Measurements from ENCODE around the gene PRKN. TPM values are rescaled to one million over a fixed set of nuclear protein-coding genes. Genes with fewer than 3 reads are reported as not detected.

The PRKN gene
- total RNA-seq, 2 donors from 2014 or later: 15.7 to 19.3 TPM

DNA sequence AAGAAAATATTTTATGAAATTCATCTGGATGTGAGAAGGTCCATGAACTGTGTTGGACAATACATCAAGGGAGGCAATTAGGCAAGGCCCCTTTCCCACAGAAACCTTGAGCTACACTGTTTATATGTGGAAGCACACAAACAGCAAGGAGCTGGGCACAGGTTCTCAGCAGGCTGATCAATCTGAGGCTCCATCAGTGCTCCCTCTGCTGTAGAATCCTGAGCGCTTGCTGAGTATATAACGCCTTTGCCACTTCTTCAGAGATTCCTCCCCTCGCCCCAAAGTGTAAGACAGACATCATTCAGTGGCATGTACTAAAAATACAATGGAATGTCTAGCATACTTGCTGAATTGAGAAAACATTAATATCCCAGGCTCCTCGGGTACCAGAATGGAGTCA is 146.9 kb downstream of the PRKN start:
- H3K4me3 ChIP-seq: no peak overlapping the region
- H3K9me3 ChIP-seq: no peaks in the 10 kb centered on the region
- no peaks in the 10 kb centered on the region for H3K4me1 ChIP-seq
- no peak for DNase-seq (ENCODE audit: low spot score)
- TF ChIP-seq, protein P1, sequence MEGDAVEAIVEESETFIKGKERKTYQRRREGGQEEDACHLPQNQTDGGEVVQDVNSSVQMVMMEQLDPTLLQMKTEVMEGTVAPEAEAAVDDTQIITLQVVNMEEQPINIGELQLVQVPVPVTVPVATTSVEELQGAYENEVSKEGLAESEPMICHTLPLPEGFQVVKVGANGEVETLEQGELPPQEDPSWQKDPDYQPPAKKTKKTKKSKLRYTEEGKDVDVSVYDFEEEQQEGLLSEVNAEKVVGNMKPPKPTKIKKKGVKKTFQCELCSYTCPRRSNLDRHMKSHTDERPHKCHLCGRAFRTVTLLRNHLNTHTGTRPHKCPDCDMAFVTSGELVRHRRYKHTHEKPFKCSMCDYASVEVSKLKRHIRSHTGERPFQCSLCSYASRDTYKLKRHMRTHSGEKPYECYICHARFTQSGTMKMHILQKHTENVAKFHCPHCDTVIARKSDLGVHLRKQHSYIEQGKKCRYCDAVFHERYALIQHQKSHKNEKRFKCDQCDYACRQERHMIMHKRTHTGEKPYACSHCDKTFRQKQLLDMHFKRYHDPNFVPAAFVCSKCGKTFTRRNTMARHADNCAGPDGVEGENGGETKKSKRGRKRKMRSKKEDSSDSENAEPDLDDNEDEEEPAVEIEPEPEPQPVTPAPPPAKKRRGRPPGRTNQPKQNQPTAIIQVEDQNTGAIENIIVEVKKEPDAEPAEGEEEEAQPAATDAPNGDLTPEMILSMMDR (IDR thresholded peaks at IDR 0.05): no peak
- H3K36me3 ChIP-seq: no peaks in the 10 kb centered on the region
- H3K27me3 ChIP-seq: no peaks in the 10 kb centered on the region
- no peak overlapping the region for H3K27ac ChIP-seq

GRCh38 chr6:162576016-162576415 is 151.6 kb downstream of the PRKN start:
- H3K4me1 ChIP-seq: no peaks in the 10 kb centered on the region
- H3K9me3 ChIP-seq: no peaks in the 10 kb centered on the region
- H3K36me3 ChIP-seq: no peaks in the 10 kb centered on the region
- H3K27ac ChIP-seq: no peak overlapping the region
- no peaks in the 10 kb centered on the region for H3K27me3 ChIP-seq
- no peak for DNase-seq (ENCODE audit: low spot score)
- TF ChIP-seq, protein P1 (IDR thresholded peaks at IDR 0.05): no peak
- no peak overlapping the region for H3K4me3 ChIP-seq

- Histone ChIP-seq H3K4me1 (no peaks in the 10 kb centered on the region), H3K27ac (no peak overlapping the region), H3K9me3 (peaks cover 0 to 8% of the 10 kb centered on the region in 2 donors), H3K4me3 (no peak overlapping the region), H3K36me3 (no peaks in the 10 kb centered on the region), H3K27me3 (no peaks in the 10 kb centered on the region)
- DNase-seq (ENCODE audit: low spot score): no peak
- TF ChIP-seq, protein P1 (IDR thresholded peaks at IDR 0.05): no peak
Observed at GRCh38 chr6:162572240-162572639, 155.3 kb downstream of the PRKN start.

DNA sequence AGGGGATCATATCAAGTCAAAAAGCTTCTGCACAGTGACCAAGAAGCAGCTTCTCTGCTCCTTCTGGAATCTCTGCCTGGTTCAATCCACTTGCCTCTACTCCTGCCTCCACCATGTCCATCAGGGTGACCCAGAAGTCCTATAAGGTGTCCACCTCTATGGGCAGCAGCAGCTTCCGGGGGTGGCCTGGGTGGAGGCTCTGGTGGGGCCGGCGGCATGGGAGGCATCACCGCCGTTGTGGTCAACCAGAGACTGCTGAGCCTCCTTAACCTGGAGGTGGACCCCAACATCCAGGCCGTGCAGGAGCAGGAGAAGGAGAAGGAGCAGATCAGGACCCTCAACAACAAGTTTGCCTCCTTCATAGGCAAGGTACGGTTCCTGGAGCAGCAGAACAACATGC is 159.3 kb downstream of the PRKN start:
- Histone ChIP-seq H3K36me3 (no peaks in the 10 kb centered on the region), H3K27me3 (no peaks in the 10 kb centered on the region), H3K9me3 (peaks cover 0 to 38% of the 10 kb centered on the region in 2 donors)

DNA sequence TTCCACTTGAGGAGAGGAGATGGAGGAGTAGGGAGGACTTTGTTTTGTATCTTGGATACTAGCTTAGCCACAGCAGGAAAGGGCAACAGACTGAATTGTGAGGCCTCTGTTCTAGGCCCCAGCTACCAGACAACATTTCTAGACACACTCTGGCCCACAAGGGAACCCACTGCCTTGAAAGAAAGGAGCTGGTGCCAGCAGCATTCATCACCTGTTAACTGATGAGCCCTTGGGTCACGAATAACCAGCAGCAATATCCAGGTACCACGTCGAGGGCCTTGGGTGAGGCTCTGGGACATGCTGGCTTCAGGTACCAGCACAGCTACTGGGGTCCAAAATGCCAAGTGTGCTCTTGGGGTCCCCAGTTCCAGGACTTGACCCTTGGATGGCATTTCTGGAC is 165.5 kb downstream of the PRKN start:
- Histone ChIP-seq H3K4me3 (no peak overlapping the region), H3K36me3 (no peaks in the 10 kb centered on the region), H3K4me1 (no peaks in the 10 kb centered on the region), H3K27ac (no peak overlapping the region), H3K9me3 (peaks cover 0 to 29% of the 10 kb centered on the region in 2 donors), H3K27me3 (no peaks in the 10 kb centered on the region)
- no peak for DNase-seq (ENCODE audit: low spot score)
- TF ChIP-seq, protein P1 (IDR thresholded peaks at IDR 0.05): no peak

More for the DNA sequence above, 159.3 kb downstream of the PRKN start:
- Histone ChIP-seq H3K4me3 (no peak overlapping the region), H3K4me1 (no peaks in the 10 kb centered on the region), H3K27ac (no peak overlapping the region)
- TF ChIP-seq, protein P1 (IDR thresholded peaks at IDR 0.05): no peak
- DNase-seq (ENCODE audit: low spot score): no peak

GRCh38 chr6:162560891-162561290 is 166.7 kb downstream of the PRKN start:
- H3K36me3 ChIP-seq: no peaks in the 10 kb centered on the region
- H3K4me1 ChIP-seq: no peaks in the 10 kb centered on the region
- no peak overlapping the region for H3K27ac ChIP-seq
- TF ChIP-seq, protein P1 (IDR thresholded peaks at IDR 0.05): no peak
- peaks cover 0 to 24% of the 10 kb centered on the region in 2 donors for H3K9me3 ChIP-seq
- no peaks in the 10 kb centered on the region for H3K27me3 ChIP-seq
- H3K4me3 ChIP-seq: no peak overlapping the region
- no peak for DNase-seq (ENCODE audit: low spot score)
